ENCODE measurements around the gene ARVCF. TPM values are rescaled to one million over a fixed set of nuclear protein-coding genes. Genes with fewer than 3 reads are reported as not detected.

ARVCF gene
- total RNA-seq, 4 donors from 2014 or later: 47.5 to 98.3 (median 80.6) TPM

GRCh38 chr22:20056161-20056560, 39.5 kb upstream of the ARVCF start:
- H3K27ac ChIP-seq: no peak overlapping the region
- H3K36me3 ChIP-seq: peaks cover 0 to 94% (median 10%) of the 10 kb centered on the region in 3 donors
- no peak for TF ChIP-seq CTCF (IDR thresholded peaks at IDR 0.05)
- no peak for TF ChIP-seq EP300 (IDR thresholded peaks at IDR 0.05)
- no peak for TF ChIP-seq POLR2A (IDR thresholded peaks at IDR 0.05)
- H3K4me3 ChIP-seq: no peak overlapping the region
- H3K9me3 ChIP-seq: no peaks in the 10 kb centered on the region
- 85 to 87% methylated on average over 10 of the region's 10 CpGs for WGBS, 2 donors
- no peaks in the 10 kb centered on the region for H3K27me3 ChIP-seq
- H3K4me1 ChIP-seq: no peaks in the 10 kb centered on the region
- DNase-seq (ENCODE audit: low spot score in 2 of 2): no peak

- no peak for DNase-seq (ENCODE audit: low spot score in 2 of 2)
- TF ChIP-seq POLR2A (IDR thresholded peaks at IDR 0.05) (no peak), CTCF (IDR thresholded peaks at IDR 0.05) (no peak), EP300 (IDR thresholded peaks at IDR 0.05) (no peak)
- Histone ChIP-seq H3K4me3 (no peak overlapping the region), H3K36me3 (peaks cover 0 to 89% (median 10%) of the 10 kb centered on the region in 3 donors), H3K27ac (no peak overlapping the region), H3K27me3 (no peaks in the 10 kb centered on the region), H3K4me1 (no peaks in the 10 kb centered on the region), H3K9me3 (no peaks in the 10 kb centered on the region)
- 91 to 99% methylated on average over 9 to 14 of the region's 15 CpGs for WGBS, 2 donors
Measured at GRCh38 chr22:20055654-20056053, 39.0 kb upstream of the ARVCF start.

GRCh38 chr22:20055144-20055543, 38.5 kb upstream of the ARVCF start:
- TF ChIP-seq POLR2A (IDR thresholded peaks at IDR 0.05): no peak
- no peak for TF ChIP-seq CTCF (IDR thresholded peaks at IDR 0.05)
- TF ChIP-seq EP300 (IDR thresholded peaks at IDR 0.05): no peak
- DNase-seq (ENCODE audit: low spot score in 2 of 2): no peak
- 90 to 100% methylated on average over 2 of the region's 2 CpGs for WGBS, 2 donors

GRCh38 chr22:20054485-20054884, 37.9 kb upstream of the ARVCF start:
- H3K4me1 ChIP-seq: no peaks in the 10 kb centered on the region
- no peaks in the 10 kb centered on the region for H3K27me3 ChIP-seq
- 93 to 96% methylated on average over 6 of the region's 6 CpGs for whole genome bisulfite sequencing, 2 donors
- H3K9me3 ChIP-seq: no peaks in the 10 kb centered on the region
- no peak overlapping the region for H3K4me3 ChIP-seq
- DNase-seq (ENCODE audit: low spot score in 2 of 2): no peak
- H3K27ac ChIP-seq: no peak overlapping the region
- H3K36me3 ChIP-seq: peaks cover 0 to 86% (median 10%) of the 10 kb centered on the region in 3 donors
- TF ChIP-seq EP300 (IDR thresholded peaks at IDR 0.05): no peak
- TF ChIP-seq POLR2A (IDR thresholded peaks at IDR 0.05): no peak
- TF ChIP-seq CTCF (IDR thresholded peaks at IDR 0.05): no peak

More at GRCh38 chr22:20055144-20055543, 38.5 kb upstream of the ARVCF start:
- H3K27ac ChIP-seq: no peak overlapping the region
- no peaks in the 10 kb centered on the region for H3K27me3 ChIP-seq
- H3K4me1 ChIP-seq: no peaks in the 10 kb centered on the region
- H3K9me3 ChIP-seq: no peaks in the 10 kb centered on the region
- no peak overlapping the region for H3K4me3 ChIP-seq
- H3K36me3 ChIP-seq: peaks cover 0 to 84% (median 10%) of the 10 kb centered on the region in 3 donors

GRCh38 chr22:20054034-20054427, 37.4 kb upstream of the ARVCF start:
- no peak for TF ChIP-seq POLR2A (IDR thresholded peaks at IDR 0.05)
- no peak for TF ChIP-seq EP300 (IDR thresholded peaks at IDR 0.05)
- TF ChIP-seq CTCF (IDR thresholded peaks at IDR 0.05): no peak
- no peak overlapping the region for H3K4me3 ChIP-seq
- no peaks in the 10 kb centered on the region for H3K27me3 ChIP-seq
- H3K36me3 ChIP-seq: peaks cover 0 to 89% (median 10%) of the 10 kb centered on the region in 3 donors
- H3K4me1 ChIP-seq: no peaks in the 10 kb centered on the region
- H3K27ac ChIP-seq: no peak overlapping the region
- DNase-seq (ENCODE audit: low spot score in 2 of 2): no peak
- no peaks in the 10 kb centered on the region for H3K9me3 ChIP-seq
- 75 to 83% methylated on average over 6 to 12 of the region's 12 CpGs for WGBS, 2 donors
